ENCODE data around the gene AGO4. TPM values are rescaled to one million over a fixed set of nuclear protein-coding genes. Genes with fewer than 3 reads are reported as not detected.
A peak's percentile ranks its signal among the peaks of the same experiment; 100 is the strongest.

The AGO4 gene
- total RNA-seq (10 to 100 TPM; 11.5 to 29.7 (median 18.9) TPM), total RNA-seq (8.2 to 133 (median 43.9) reads per million in 29 experiments)
- total RNA-seq (2013) = 27.2 TPM

DNA sequence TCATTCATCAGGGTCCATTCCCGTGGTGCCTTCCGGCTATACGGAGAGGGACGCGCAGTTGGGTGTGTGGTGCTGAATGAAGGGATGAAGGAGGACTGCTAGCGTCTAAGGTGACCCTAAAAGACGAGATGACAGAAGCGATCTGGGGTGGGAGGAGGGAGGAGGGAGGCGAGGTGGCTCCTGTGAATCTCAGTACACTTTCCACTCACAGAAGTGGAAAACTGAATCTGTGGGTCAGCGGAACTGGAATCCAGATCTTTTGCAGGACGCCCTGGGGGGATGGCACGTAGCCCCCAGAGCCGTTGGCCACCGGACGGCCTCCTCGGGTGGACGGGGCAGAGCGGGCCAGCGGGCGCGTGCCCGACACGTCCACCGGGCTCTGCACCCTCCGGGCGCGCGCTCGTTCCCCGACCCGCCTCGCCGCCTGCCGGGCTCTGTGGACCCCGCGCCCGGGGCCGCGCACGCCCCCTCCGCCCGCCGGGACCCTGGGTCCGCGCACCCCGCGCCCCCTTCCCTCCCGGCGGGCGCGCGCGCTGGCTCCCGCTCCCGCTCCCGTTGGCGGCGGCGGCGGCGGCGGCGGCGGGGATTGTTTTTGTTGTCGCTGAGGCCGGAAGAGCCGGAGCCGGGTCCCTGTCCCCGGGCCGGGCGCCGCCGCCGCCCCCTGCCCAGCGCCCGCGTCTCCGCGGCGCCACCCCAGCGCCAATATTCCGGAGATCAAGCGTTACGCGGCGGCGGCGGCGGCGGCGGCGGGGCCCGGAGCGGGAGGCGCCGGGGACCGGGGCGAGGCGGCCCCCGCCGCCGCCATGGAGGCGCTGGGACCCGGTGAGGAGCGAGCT, at the start of gene AGO4:
Gene AGO4, plus strand, starts transcription at position 403 of the 836 bp plus-strand sequence. Its CDS starts 401 bp downstream, at position 804.
- POLR2A ChIA-PET = no interaction called here

DNA sequence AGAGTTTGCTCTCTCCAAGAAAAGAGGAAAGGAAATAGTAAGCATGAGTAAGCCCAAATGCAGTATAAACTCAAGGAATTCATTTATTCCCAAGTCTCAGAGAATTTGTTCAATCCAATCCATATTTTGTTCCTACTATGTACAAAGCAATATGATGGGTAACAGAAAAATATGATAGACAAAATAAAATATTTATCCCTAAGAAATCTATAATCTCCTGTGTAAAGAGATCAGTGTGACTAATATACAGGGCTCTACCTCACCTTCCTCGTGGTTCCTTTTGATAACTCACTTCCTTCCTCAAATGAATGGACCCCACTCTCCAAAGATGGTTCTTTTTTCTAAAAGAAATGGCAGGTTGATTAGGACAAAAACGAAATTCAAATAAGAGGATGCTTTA, 45.7 kb upstream of the AGO4 start:
- Mint-ChIP-seq H3K9me3 (no peaks in the 10 kb centered on the region), H3K36me3 (no peaks in the 10 kb centered on the region), H3K4me3 (no peak overlapping the region), H3K27ac (peak overlapping the region in 1 of 2 donors; percentile 25), H3K27me3 (no peaks in the 10 kb centered on the region), H3K4me1 (peaks cover 0 to 9% (median 4%) of the 10 kb centered on the region in 3 donors)
- Histone ChIP-seq H3K36me3 (ENCODE audit: control insufficient read depth in 2 of 2, extremely low read depth in 1 of 2, insufficient read depth in 1 of 2, low read length in 1 of 2) (no peaks in the 10 kb centered on the region), H3K4me1 (ENCODE audit: control insufficient read depth in 1 of 2, extremely low read depth in 1 of 2, insufficient read depth in 2 of 2, low read length in 2 of 2) (no peaks in the 10 kb centered on the region), H3K27me3 (replicated peaks in 1 of 2; ENCODE audit: control insufficient read depth in 2 of 2, extremely low read depth in 1 of 2, insufficient read depth in 2 of 2, low read length in 1 of 2) (no peaks in the 10 kb centered on the region), H3K4me3 (ENCODE audit: control insufficient read depth in 1 of 2, extremely low read depth in 1 of 2, low read length in 1 of 2) (no peak overlapping the region), H3K27ac (ENCODE audit: low read length) (no peak overlapping the region), H3K9me3 (no peaks in the 10 kb centered on the region)
- no CpG with 5 or more reads among the region's 2 CpGs for WGBS (ENCODE audit: insufficient coverage)
- POLR2A ChIA-PET = no interaction called here
- CTCF ChIA-PET = no interaction called here
- no peak for DNase-seq
- no peak for ATAC-seq (replicated peaks in 1 of 4)

More for the DNA sequence above, at the start of gene AGO4:
- Mint-ChIP-seq H3K27ac (peak within 1 kb of the TSS; percentile 95), H3K36me3 (no peaks in the 10 kb centered on the region), H3K4me3 (peak within 1 kb of the TSS; percentile 86 to 93 (median 90)), H3K4me1 (peaks cover 38 to 53% (median 44%) of the 10 kb centered on the region in 3 donors), H3K9me3 (no peaks in the 10 kb centered on the region), H3K27me3 (no peaks in the 10 kb centered on the region)
- peak within 1 kb of the TSS; percentile 62 to 81 for H3K4me3 ChIP-seq (ENCODE audit: control insufficient read depth in 1 of 2, extremely low read depth in 1 of 2, low read length in 1 of 2)
- peaks cover 9 to 43% of the 10 kb centered on the region in 2 experiments for H3K4me1 ChIP-seq (ENCODE audit: control insufficient read depth in 1 of 2, extremely low read depth in 1 of 2, insufficient read depth in 2 of 2, low read length in 2 of 2)
- WGBS (ENCODE audit: insufficient coverage) = 3% methylated on average over 96 of the region's 105 CpGs
- CTCF ChIA-PET = interaction anchor here in 1 of 2 donors (0.7 kb wide), 1 partner anchor 91 kb away, joined by 3 read pairs; no protein-coding TSS in a partner anchor
- ATAC-seq (replicated peaks in 1 of 4) (peak; percentile 57 to 66 (median 64)), DNase-seq (peak in 24 of 35 experiments; percentile 2 to 56 (median 23))
- H3K27ac ChIP-seq (ENCODE audit: low read length) = peak within 1 kb of the TSS; percentile 57
- H3K36me3 ChIP-seq (ENCODE audit: control insufficient read depth in 2 of 2, extremely low read depth in 1 of 2, insufficient read depth in 1 of 2, low read length in 1 of 2) = no peaks in the 10 kb centered on the region
- H3K27me3 ChIP-seq (replicated peaks in 1 of 2; ENCODE audit: control insufficient read depth in 2 of 2, extremely low read depth in 1 of 2, insufficient read depth in 2 of 2, low read length in 1 of 2) = no peaks in the 10 kb centered on the region
- no peaks in the 10 kb centered on the region for H3K9me3 ChIP-seq

DNA sequence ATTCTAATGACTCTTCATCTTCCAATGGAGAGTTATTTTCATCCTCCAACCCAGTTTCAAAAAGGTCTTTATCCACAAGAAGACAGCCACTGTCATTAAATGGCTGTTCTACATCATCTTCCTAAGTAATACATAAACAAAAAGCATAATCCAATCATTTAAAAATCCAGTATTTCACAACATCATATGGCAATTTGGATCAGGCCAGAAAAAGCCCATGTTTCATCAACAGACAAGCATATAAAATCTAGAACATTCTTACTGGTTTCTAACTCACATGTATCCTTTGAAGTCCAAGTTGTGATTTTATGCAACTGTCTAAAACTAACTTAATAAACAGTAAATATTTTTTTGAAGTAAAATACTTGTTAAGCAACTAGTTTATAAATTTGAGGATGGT, 44.6 kb upstream of the AGO4 start:
- Mint-ChIP-seq H3K9me3 (no peaks in the 10 kb centered on the region), H3K4me1 (peaks cover 0 to 9% (median 4%) of the 10 kb centered on the region in 3 donors), H3K27me3 (no peaks in the 10 kb centered on the region), H3K4me3 (no peak overlapping the region), H3K27ac (no peak overlapping the region), H3K36me3 (no peaks in the 10 kb centered on the region)
- H3K27ac ChIP-seq (ENCODE audit: low read length) = no peak overlapping the region
- ATAC-seq (replicated peaks in 1 of 4) = no peak
- H3K27me3 ChIP-seq (replicated peaks in 1 of 2; ENCODE audit: control insufficient read depth in 2 of 2, extremely low read depth in 1 of 2, insufficient read depth in 2 of 2, low read length in 1 of 2) = no peaks in the 10 kb centered on the region
- CTCF ChIA-PET = no interaction called here
- no peak for DNase-seq
- no peaks in the 10 kb centered on the region for H3K36me3 ChIP-seq (ENCODE audit: control insufficient read depth in 2 of 2, extremely low read depth in 1 of 2, insufficient read depth in 1 of 2, low read length in 1 of 2)
- H3K4me3 ChIP-seq (ENCODE audit: control insufficient read depth in 1 of 2, extremely low read depth in 1 of 2, low read length in 1 of 2) = no peak overlapping the region
- H3K9me3 ChIP-seq = no peaks in the 10 kb centered on the region
- no peaks in the 10 kb centered on the region for H3K4me1 ChIP-seq (ENCODE audit: control insufficient read depth in 1 of 2, extremely low read depth in 1 of 2, insufficient read depth in 2 of 2, low read length in 2 of 2)
- POLR2A ChIA-PET = interaction anchor here in 1 of 2 donors (0.5 kb wide), 1 partner anchor 142 kb away, joined by 3 read pairs; no protein-coding TSS in a partner anchor

GRCh38 chr1:35764283-35764682, 43.5 kb upstream of the AGO4 start:
- ChIA-PET CTCF (no interaction called here), POLR2A (interaction anchor here in 1 of 2 donors (0.6 kb wide), 1 partner anchor 13 kb away, joined by 3 read pairs; no protein-coding TSS in a partner anchor)
- Mint-ChIP-seq H3K4me3 (no peak overlapping the region), H3K9me3 (no peaks in the 10 kb centered on the region), H3K4me1 (peaks cover 0 to 15% (median 6%) of the 10 kb centered on the region in 3 donors), H3K27me3 (no peaks in the 10 kb centered on the region), H3K36me3 (no peaks in the 10 kb centered on the region), H3K27ac (no peak overlapping the region)
- WGBS (ENCODE audit: insufficient coverage) = no CpG with 5 or more reads among the region's 3 CpGs
- H3K4me3 ChIP-seq (ENCODE audit: control insufficient read depth in 1 of 2, extremely low read depth in 1 of 2, low read length in 1 of 2) = no peak overlapping the region
- no peaks in the 10 kb centered on the region for H3K27me3 ChIP-seq (replicated peaks in 1 of 2; ENCODE audit: control insufficient read depth in 2 of 2, extremely low read depth in 1 of 2, insufficient read depth in 2 of 2, low read length in 1 of 2)
- no peaks in the 10 kb centered on the region for H3K36me3 ChIP-seq (ENCODE audit: control insufficient read depth in 2 of 2, extremely low read depth in 1 of 2, insufficient read depth in 1 of 2, low read length in 1 of 2)
- H3K27ac ChIP-seq (ENCODE audit: low read length) = no peak overlapping the region
- no peaks in the 10 kb centered on the region for H3K9me3 ChIP-seq
- ATAC-seq (replicated peaks in 1 of 4) (no peak), DNase-seq (no peak)
- peaks cover 0 to 11% of the 10 kb centered on the region in 2 experiments for H3K4me1 ChIP-seq (ENCODE audit: control insufficient read depth in 1 of 2, extremely low read depth in 1 of 2, insufficient read depth in 2 of 2, low read length in 2 of 2)

- POLR2A ChIA-PET = interaction anchor here in 1 of 2 donors (0.6 kb wide), 1 partner anchor 311 kb away, joined by 3 read pairs; no protein-coding TSS in a partner anchor
- Histone ChIP-seq H3K4me3 (ENCODE audit: control insufficient read depth in 1 of 2, extremely low read depth in 1 of 2, low read length in 1 of 2) (peak overlapping the region; percentile 86 to 89), H3K4me1 (ENCODE audit: control insufficient read depth in 1 of 2, extremely low read depth in 1 of 2, insufficient read depth in 2 of 2, low read length in 2 of 2) (peaks cover 2 to 14% of the 10 kb centered on the region in 2 experiments), H3K27ac (ENCODE audit: low read length) (peak overlapping the region; percentile 74), H3K27me3 (replicated peaks in 1 of 2; ENCODE audit: control insufficient read depth in 2 of 2, extremely low read depth in 1 of 2, insufficient read depth in 2 of 2, low read length in 1 of 2) (no peaks in the 10 kb centered on the region), H3K9me3 (no peaks in the 10 kb centered on the region), H3K36me3 (ENCODE audit: control insufficient read depth in 2 of 2, extremely low read depth in 1 of 2, insufficient read depth in 1 of 2, low read length in 1 of 2) (no peaks in the 10 kb centered on the region)
- WGBS (ENCODE audit: insufficient coverage) = 100% methylated on average over 1 of the region's 19 CpGs
- DNase-seq (no peak), ATAC-seq (replicated peaks in 1 of 4) (no peak)
- Mint-ChIP-seq H3K4me3 (peak overlapping the region; percentile 78 to 88 (median 81)), H3K4me1 (peaks cover 0 to 15% (median 6%) of the 10 kb centered on the region in 3 donors), H3K27ac (peak overlapping the region; percentile 52 to 64), H3K36me3 (no peaks in the 10 kb centered on the region), H3K27me3 (no peaks in the 10 kb centered on the region), H3K9me3 (no peaks in the 10 kb centered on the region)
- CTCF ChIA-PET = interaction anchor here (0.6 to 1.9 kb wide), 9 partner anchors 11 to 317 kb away, joined by 3 to 11 read pairs (median 5); partner anchors contain the start of gene AGO1 (in 1 of the 2)
Measured at GRCh38 chr1:35768350-35769187, 39.2 kb upstream of the AGO4 start.
